Glomerular endothelial cell (primary cell): ENCODE measurements around the gene THYN1. TPM values are rescaled to one million over a fixed set of nuclear protein-coding genes. Genes with fewer than 3 reads are reported as not detected.

Experiments used
- DNase-seq: peaks from one replicate; pipeline ENCODE4 v3.0.0-alpha.2; 2011; ENCODE audit warnings: low read depth, low spot score; ENCODE audit errors: extremely low read depth
- total RNA-seq: library from RNA; depleted of rRNA; stranded (reverse); fragments of >200 nt; gene quantifications from 2 replicates; pipeline ENCODE4 v1.2.3, GENCODE V29; 2015

The THYN1 gene
- total RNA-seq, 1 donor from 2014 or later, result 57.5 TPM

- DNase-seq, result no peak
Measured at GRCh38 chr11:134226806-134227325, 26.3 kb downstream of the THYN1 start.

- DNase-seq, result no peak
Measured at GRCh38 chr11:134224710-134225664, 28.2 kb downstream of the THYN1 start.

- peak; percentile 74 for DNase-seq
Measured at GRCh38 chr11:134223836-134224709, 29.1 kb downstream of the THYN1 start, which contains the start of the genes NCAPD3 and VPS26B. NCAPD3 (minus strand) TSS chr11:134223967; CDS start chr11:134223926, 41 bp downstream. VPS26B (plus strand) TSS chr11:134224671; CDS start chr11:134225123, 452 bp downstream.

- DNase-seq, result no peak
Measured at GRCh38 chr11:134223121-134223520, 30.0 kb downstream of the THYN1 start.

GRCh38 chr11:134216816-134217215 is 36.3 kb downstream of the THYN1 start:
- no peak for DNase-seq

- DNase-seq, result no peak
Measured at GRCh38 chr11:134215836-134216235, 37.3 kb downstream of the THYN1 start.

GRCh38 chr11:134207538-134208239 is 45.5 kb downstream of the THYN1 start:
- DNase-seq, result no peak

- DNase-seq, result no peak
Measured at GRCh38 chr11:134206185-134206584, 47.0 kb downstream of the THYN1 start.

GRCh38 chr11:134205729-134206128 is 47.4 kb downstream of the THYN1 start:
- DNase-seq, result no peak

GRCh38 chr11:134202661-134203060 is 50.5 kb downstream of the THYN1 start:
- DNase-seq, result no peak

- DNase-seq, result no peak
Measured at GRCh38 chr11:134200688-134201087, 52.5 kb downstream of the THYN1 start.

GRCh38 chr11:134199531-134199930 is 53.6 kb downstream of the THYN1 start:
- DNase-seq, result no peak

Other genes starting within 250 kb of the THYN1 start
- gene JAM3, start 184.3 kb downstream of the THYN1 start, total RNA-seq, result 108 and 138 TPM in 2 replicates
- gene NCAPD3, start 29.4 kb downstream of the THYN1 start, total RNA-seq, result 11.2 and 14.4 TPM in 2 replicates
- gene VPS26B, start 28.7 kb downstream of the THYN1 start, total RNA-seq, result 38.7 and 54.0 TPM in 2 replicates
- 21.4 and 29.1 TPM in 2 replicates for gene ACAD8, start 216 bp upstream of the THYN1 start, total RNA-seq
- not detected in 2 replicates for gene GLB1L3, start 23.0 kb upstream of the THYN1 start, total RNA-seq
- gene GLB1L2, start 78.6 kb upstream of the THYN1 start, total RNA-seq, result 0.92 and 0.99 TPM in 2 replicates
- gene B3GAT1, start 158.9 kb upstream of the THYN1 start, total RNA-seq, result not detected in 2 replicates